NCI-H2171 (cell line): ENCODE results near the gene KCNJ13.
"Not testable (repeated sequence)": the region's sequence is repeated elsewhere in the genome, so short reads cannot be mapped to it uniquely, and the experiment has no call there.

Experiments used
- DNase-seq: peaks from one replicate; lab custom pipeline; 2025; lab: John Stamatoyannopoulos, UW

Gene KCNJ13

DNA sequence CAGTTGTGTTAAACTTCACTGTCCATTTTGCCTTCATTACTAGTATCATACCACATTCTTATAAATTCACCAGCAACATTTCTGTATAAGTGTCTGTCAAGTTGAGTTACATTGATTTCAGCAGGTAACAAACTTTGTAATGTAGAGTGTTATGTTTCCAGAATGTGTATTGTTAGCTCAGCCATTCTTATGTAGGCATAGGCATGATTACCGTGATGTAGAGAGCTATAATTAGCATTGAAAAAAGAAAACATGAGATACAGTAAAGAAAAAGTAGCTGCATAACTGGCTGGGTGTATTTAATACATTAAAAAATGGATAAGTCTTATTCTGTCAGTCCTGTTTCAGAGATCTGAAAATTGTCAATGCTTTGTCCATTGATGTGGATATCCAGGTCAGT, 8.5 kb downstream of the KCNJ13 start:
- no peak for DNase-seq

DNA sequence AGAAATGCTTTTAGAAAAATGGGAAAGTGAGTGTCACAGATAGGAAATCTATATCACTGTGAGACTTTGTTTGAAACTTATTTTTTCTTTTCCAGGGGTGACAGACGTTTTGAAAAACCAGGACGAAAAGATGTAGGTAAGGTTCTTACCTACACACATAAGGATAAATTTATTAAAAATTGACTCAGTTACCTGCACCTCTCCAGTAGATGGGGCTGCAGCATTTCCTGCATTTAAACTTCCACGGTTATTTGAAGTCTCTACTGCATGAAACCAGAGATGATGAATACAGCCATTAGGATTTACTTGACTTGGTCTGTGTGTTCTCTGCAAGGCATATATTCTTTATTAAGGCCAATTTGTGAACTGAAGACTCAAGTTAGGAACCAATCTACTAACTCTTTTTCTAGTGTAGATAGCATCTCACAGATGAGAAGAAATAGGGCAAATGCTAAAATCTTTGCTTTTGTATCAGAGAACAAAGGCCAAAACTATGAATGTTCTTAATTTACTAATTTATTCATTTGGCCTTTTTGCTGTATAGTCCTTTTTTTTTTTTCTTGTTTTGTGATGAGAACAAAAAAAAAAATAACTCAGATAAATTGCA, 15.0 kb downstream of the KCNJ13 start:
- no peak for DNase-seq

DNA sequence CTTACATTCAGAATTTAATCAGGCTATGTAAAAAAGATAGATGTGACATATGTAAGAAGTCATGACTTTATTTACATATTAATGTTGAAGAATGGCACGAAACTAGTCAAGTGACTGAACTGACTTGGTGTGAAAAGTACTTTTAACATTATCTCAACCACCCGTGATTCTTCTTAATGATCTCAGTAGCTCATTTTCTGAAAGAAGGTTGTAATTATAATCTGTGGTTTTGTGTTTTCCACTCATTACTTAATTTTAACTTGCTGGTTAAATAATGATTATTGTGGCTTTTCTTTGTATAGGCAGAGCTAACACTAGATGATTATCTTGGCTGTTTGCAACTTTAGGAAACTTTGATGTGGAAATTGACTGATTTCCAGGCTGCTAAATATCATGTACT, 18.5 kb downstream of the KCNJ13 start:
- no peak for DNase-seq

DNA sequence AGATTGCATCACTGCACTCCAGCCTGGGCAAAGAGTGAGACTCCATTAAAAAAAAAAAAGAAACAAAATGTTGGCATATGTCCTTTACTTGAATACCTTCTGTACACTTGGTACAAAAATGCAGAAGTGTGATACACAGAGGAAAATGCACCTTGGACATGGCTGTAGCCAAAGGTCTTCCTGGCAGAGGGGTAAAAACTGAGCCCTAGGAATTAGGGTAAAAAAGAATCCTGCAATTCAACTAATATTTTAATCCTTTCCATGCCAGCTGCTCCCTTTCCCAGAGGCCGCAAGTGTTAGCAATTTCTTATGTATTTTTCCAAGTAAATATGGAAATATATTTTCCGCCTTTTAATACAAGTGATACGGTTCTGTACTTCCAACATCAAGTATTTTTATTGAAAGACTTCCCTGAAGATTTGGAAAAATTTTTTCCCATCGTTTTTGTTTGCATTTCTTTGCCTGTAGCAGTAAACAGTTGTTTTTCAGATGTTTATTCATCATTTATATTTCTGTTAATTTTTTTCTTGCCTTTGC, 26.2 kb downstream of the KCNJ13 start:
- DNase-seq, result no peak

DNA sequence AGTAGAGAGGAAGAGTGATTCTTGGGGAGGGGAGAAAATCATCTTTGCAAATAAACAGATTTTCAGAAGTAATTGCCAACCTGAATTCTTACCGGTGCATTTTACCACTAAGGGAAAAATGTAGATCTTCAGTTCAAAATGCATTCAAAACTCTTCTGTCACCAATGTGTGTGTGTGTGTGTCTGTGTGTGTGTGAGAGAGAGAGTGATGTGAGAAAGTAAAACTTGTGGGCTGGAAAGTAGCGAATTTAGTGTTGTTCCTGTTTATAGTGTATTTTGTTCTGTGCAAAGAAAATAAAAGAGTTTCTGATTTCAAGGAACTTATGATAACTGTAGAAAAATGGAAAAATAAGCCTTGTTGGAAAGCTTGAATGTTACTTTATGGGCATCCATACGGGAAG, 27.0 kb downstream of the KCNJ13 start:
- no peak for DNase-seq

DNA sequence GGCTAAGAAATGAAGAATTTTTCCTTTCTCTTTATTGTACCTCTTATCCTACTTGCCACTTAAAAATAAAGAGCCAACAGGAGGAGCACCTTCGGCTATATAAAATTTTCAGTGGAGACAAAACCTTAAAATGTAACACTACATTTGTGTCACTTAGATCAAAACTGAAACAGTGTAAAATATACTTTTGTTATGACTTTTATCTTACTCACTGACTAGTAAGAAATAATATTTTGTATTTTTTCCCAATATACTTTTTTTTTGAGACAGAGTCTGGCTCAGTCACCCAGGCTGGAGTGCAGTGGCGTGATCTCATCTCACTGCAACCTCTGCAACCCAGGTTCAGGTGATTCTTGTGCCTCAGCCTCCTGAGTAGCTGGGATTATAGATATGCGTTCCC, 28.3 kb downstream of the KCNJ13 start:
- DNase-seq, result no peak

DNA sequence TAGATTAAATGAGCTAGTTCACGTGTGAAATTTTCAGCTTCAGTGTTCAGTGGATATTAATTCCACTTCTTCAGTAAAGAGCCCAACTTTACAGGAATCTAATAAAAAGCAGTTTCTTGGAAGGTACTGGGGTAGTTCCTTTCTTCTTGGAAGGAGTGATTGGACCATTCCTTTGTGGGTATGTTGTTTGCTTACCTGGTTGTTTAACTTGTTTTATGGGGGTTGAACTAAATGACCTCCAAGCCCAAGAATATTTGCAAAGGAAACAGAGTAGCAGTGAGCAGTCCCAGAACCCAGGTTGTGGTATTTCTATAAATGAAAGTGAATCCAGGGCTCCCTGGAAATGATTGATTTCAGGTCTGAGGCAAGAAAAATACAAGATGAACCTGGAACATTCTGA, 31.4 kb downstream of the KCNJ13 start:
- no peak for DNase-seq

DNA sequence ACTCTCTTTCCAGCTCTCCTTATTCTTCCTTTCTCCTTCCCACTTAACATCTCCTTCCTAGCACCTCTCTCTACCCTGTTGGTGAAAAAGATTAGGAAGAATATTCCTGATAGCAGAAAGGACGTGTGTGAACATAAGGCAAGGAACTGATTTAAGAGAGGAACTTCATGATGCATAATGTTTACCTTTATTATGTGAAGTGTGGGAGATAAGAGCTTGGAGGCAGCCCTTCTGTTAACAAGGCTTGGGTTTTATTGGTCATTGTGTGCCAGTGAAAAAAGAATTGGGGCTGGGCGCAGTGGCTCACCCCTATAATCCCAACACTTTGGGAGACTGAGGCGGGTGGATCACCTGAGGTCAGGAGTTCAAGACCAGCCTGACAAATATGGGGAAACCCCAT, 34.4 kb downstream of the KCNJ13 start:
- no peak for DNase-seq

DNA sequence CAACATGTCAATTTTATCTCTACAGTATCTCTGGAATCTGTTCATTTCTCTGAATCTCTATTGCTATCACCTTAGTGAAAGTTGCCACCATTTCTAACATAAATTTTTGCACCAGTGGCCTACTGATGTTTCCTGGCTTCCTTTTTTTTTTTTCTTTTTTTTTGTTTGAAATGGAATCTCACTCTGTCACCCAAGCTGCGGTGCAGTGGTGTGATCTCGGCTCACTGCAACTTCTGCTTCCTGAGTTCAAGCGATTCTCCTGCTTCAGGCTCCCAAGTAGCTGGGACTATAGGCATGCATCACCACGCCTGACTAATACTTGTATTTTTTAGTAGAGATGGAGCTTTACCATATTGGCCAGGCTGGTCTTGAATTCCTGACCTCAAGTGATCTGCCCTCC, 35.1 kb downstream of the KCNJ13 start:
- no peak for DNase-seq

DNA sequence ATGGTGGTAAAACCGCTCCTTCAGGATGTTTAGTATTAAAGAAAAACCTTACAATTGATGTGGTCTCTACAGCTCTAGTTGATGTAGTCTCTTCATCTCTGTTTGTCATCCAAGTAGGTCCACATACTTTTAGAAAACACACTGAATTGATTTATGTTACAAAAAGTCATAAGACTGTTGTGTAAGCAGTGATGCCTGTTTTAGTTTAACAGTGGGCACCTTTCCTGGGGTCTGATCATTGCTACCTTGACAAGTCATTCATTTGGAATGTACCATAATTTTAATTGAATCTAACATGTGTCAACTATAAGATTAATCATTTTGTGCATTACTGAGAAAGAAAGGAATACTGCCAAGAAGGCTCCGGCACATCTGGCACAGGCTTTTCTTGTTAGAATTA, 44.9 kb downstream of the KCNJ13 start:
- no peak for DNase-seq

DNA sequence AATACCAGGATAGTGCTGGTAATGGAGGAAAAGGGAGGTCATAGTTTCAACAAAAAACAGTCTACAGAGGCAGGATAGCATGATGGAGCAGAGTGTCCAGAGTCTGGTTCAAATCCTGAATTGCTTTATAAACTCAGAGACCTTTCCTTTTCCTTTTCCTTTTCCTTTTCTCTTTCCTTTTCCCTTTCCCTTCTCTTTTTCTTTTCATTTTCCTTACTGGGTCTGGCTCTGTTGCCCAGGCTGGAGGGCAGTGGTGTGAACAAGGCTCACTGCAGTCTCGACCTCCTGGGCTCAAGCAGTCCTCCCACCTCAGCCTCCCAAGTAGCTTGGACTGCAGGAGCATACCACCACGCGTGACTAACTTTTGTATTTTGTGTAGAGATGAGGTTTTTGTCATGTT, 47.6 kb downstream of the KCNJ13 start:
- no peak for DNase-seq

DNA sequence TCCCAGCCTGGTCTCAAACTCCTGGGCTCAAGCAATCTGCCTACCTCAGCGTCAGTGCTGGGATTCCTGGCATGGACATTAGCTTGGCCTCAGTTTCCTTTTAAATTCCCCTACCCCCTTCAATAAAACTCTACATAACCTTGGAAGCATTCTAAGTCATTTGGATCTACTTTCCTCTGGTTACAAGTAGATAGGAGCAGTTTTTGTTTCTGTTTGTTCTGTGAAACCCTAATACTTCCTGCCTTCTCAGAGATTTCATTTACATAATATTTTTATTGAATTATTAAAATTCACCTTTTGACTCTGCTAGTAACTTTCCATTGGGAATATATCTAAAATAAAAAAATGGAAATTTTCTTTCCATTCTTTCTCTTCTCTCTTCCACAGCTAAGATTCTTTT, 53.3 kb downstream of the KCNJ13 start:
- DNase-seq, result no peak

DNA sequence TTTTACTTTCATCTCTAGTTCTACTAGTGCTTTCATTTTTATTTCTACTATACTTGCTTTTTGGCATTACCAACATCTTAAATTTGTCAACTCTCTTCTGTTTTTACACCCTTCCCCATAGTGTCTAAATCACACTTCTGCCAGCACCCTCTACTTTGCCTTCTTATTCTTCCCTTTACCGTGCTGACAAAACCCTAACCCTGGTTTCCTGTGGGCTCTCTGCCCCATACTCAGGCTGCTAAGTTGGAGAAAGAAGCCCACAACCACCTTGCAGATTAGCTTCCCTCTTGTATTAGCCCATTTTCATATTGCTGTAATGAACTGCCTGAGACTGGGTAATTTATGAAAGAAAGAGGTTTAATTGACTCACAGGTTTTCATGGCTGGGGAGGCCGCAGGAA, 54.5 kb downstream of the KCNJ13 start:
- DNase-seq, result no peak

DNA sequence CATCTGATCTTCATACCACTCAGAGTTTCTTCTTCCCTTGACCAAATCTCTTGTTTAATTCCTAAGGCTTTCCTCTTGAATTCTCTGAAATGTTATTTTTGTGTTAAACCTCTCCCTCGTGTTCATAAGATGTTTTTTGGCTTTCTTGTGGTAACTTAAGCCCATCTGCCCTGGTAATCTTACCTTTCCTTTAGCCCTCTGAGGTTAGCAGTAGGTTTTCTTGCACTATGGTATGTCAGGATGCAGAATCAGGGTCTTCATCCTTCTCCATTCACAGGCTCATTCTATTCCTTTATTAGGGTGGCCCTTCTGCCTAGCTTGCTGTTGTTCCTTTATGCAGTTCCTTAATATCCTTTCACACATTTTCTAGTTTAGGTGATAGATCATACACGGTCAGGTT, 55.1 kb downstream of the KCNJ13 start:
- no peak for DNase-seq

DNA sequence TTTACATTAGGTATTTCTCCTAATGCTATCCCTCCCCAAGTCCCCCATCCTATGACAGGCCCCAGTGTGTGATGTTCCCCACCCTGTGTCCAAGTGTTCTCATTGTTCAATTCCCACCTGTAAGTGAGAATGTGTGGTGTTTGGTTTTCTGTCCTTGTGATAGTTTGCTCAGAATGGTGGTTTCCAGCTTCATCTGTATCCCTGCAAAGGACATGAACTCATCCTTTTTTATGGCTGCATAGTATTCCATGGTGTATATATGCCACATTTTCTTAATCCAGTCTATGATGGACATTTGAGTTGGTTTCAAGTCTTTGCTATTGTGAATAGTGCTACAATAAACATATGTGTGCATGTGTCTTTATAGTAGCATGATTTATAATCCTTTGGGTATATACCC, 56.3 kb downstream of the KCNJ13 start:
- not testable (repeated sequence) for DNase-seq
